NCI-H2196 treated with DMSO at 0.1 percent for 48 hours (cell line): ENCODE data around the gene BATF3.
A peak's percentile ranks its signal among the peaks of the same experiment; 100 is the strongest.
"Not testable (repeated sequence)": the region's sequence is repeated elsewhere in the genome, so short reads cannot be mapped to it uniquely, and the experiment has no call there.

Experiments
- DNase-seq: peaks from one replicate; lab custom pipeline; 2025; ENCODE audit not compliant: unreplicated experiment; lab: John Stamatoyannopoulos, UW

Gene BATF3

GRCh38 chr1:212664409-212665199 is 35.0 kb downstream of the BATF3 start:
- no peak for DNase-seq

DNA sequence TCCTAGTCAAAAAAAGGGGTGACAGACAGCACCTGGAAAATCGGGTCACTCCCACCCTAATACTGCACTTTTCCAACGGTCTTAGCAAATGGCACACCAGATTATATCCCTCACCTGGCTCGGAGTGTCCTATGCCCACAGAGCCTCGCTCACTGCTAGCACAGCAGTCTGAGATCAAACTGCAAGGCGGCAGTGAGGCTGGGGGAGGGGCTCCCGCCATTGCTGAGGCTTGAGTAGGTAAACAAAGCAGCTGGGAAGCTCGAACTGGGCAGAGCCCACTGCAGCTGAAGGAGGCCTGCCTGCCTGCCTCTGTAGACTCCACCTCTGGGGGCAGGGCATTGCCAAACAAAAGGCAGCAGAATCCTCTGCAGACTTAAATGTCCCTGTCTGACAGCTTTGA is 41.4 kb downstream of the BATF3 start:
- not testable (repeated sequence) for DNase-seq

DNA sequence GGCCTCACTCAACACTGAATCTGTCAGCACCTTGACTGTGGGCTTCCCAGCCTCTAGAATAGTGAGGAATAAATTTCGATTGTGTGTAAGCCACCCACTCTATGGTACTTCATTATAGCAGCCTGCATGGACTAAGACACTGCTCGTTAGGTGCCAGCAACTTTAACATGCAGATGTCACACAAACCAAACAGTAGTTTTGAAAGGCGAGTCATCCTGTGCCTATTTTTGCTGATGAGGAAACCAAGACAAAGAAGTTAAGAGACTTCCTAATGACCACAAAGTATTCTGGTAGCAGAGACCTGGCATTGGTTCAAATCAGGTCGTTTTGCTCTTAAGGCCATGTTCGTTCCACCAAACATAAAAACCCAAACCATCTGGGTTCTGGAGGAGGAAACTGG is 42.9 kb downstream of the BATF3 start:
- no peak for DNase-seq

DNA sequence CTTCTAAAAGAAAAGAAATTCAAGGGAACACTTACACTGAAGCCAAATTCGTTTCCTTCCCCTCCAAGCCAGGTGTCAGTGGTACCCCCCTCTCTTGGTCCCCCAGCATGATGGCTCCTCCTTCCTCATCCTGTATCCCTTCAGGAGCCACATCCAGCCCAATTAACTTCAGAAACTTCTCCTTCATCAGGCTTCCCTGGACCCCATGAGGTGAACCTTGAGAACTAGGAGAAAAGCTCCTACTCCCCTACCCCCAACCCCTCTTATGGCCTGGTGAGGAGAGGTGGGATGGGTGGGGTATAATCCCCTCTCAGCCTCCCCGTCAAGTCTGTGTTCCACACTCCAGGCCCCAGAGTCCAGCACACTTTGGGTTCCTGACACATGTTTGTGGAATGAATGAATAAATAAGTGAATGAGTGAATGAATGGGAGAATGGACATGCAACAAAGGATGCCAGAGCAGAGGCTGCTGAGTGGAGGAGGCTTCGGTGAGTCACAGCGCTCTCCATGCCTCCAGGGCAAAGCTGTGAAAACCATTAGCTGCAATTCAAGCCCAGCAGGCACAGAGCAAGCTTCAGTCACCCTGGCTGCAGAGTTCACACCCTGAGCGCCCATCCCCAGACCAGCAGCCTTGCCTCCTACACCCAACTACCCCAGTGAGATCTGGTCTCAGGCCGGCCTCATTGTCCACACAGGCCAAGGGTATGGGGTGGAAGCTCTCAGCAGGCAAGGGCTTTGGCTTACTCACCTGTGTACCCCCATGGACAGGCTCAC is 43.8 kb downstream of the BATF3 start:
- DNase-seq, result no peak

DNA sequence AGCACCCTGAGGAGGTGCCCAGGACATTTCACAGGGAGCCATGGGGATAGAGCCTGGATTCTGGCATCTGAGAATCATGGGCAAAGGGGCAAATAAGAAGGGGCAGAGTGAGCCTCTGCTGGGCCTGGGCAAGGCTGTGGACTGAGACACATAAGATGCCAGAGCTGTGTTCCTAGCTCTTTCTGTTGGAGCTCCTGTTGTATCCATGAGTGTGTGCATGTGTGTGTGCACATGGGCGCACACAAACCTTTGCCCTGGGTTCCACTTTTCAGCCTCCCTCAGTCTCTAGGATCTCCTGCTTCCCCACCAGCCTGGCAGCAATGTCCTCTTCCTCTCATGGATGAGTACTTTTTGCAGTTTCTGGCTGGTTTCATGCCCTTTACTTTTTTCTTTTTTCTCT is 47.0 kb downstream of the BATF3 start:
- DNase-seq, result no peak

- no peak for DNase-seq
These were observed 47.7 kb downstream of the BATF3 start for GRCh38 chr1:212651977-212652376.

DNA sequence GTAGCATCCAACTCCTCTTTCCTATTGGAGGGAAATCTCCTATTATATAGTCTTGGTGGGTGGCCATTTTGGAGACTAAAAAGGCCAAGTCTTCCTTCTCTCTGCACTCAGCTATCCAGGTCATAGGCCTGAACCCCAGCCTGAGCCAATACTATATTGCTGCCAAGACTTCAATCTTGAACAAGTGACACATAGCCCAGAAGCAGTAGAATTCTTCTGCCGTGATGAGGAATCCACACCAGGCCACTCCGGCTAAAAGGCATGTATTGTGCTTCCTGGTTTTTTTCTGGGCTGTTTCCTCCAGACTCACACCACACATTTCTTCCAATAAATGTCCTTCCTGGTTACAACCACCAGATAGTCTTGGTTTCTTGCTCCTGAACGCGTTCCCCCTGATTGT is 48.1 kb downstream of the BATF3 start:
- no peak for DNase-seq

- no peak for DNase-seq
These were observed 49.4 kb downstream of the BATF3 start for GRCh38 chr1:212650228-212650627.

DNA sequence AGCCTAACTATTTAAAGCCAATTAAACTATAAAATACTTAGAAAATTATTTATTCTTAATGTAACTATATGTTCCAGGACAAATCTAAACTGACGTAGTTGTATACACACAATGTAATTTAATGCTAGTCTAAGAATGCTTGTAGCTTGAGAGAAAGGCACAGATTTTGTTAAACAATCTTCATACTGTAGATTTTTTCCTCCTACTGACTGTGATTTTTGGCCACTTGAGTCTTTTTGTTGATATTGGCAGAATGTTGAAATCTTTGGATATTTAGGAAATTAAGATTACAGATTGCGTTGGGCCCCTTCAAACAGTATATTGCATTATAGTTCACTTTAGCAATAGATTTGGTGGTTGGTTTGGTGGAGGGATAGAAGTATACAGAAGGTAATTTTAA is 50.6 kb downstream of the BATF3 start:
- no peak for DNase-seq

DNA sequence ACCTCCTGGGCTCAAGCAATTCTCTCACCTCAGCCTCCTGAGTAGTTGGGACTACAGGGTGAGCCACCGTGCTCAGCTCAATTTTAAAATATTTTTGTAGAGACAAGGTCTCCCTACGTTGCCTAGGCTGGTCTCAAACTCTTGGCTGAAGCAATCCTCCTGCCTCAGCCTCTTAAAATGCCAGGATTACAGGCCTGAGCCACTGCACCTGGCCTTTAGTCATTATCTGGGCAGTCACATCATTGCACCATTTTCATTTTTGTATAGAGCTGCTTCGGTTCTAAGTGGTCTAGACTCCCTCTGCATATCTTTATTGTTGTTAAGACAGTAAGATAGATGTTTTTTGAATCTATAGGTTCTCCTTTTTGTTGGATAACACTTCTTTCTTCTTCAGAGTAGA is 51.2 kb downstream of the BATF3 start:
- DNase-seq, result no peak

- DNase-seq, result no peak
These were observed 52.6 kb downstream of the BATF3 start for GRCh38 chr1:212647004-212647403.

GRCh38 chr1:212646588-212646987 is 53.1 kb downstream of the BATF3 start:
- no peak for DNase-seq

DNA sequence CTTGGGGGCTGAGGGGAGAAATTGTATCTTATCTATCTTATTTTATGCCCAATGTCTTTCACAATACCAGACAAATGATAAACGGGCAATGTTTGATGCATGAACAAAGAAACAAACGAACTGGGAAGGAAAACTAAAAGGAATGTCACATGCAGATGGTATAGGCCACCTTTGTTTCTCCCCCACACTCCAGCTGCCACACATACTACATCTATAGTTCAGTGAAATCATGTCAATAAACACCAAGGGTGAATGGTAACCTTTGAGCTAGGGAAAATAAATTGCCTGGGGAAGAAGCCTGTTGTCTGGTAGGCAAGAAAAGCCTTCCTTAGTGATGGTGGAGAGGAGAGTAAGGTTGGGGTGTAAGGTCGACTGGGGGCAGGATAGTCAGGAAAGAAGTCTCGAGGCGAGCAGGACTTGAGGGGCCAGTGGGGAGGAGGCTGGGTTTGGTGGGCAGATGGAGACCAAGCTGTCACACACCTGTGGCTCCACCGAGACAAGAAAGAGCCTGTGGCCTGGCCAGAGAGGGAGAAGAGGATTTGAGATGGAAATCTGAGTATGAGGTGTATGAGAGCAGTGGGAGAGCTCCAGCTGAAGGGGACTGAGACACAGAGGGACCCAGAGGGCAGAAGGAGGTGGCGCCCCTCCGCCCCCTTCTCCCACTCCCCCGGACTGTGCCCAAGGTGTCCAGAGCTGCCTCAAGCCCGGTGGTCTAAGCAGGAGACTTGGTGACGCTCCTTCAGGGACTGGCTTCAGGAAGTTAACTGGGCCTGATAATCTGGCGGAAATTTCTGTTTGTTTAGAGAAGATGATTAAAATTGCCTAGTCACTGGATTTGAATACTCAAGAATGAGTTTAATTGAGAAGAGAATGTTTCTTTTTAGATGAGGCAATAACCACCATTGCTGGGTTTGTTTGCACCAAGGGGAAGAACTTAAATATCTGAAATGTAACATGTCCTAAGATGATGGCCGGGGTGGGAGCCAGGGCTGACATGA is 53.8 kb downstream of the BATF3 start:
- DNase-seq, result no peak

GRCh38 chr1:212644866-212645545 is 54.6 kb downstream of the BATF3 start:
- DNase-seq, result no peak

- DNase-seq, result peak; percentile 26
These were observed 55.8 kb downstream of the BATF3 start for GRCh38 chr1:212643877-212644276.

- no peak for DNase-seq
These were observed 57.7 kb downstream of the BATF3 start for GRCh38 chr1:212641956-212642355.

DNA sequence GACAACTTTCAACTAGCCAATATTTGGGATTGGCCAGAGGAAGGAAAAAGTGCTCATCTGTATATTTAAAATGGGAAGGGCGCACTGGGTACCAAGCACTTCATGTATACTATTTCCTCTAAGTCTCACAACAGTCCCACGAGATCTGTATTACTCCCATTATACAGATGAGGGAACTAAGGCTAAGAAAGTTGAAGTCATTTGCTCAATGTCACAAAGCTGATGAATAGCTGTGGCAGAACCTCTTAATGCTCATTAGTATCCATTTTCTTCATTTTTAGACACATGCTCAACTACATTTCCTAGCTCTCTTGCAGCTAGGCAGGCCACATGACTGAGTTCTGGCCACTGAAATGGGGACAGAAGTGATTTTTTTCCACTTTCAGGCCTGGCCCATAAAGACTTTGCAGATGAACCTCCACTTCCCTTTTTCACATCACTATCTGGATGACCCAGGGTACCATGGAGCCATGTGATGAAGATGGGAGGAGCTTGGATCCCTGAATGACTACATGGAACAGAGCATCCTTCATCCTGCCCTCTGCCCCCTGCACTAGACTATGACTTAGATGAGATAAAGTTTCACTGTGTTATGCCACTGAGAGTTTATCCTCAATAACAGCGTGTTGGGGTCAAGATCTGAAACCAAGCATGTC is 59.3 kb downstream of the BATF3 start:
- no peak for DNase-seq

GRCh38 chr1:212639524-212639923 is 60.1 kb downstream of the BATF3 start:
- not testable (repeated sequence) for DNase-seq

DNA sequence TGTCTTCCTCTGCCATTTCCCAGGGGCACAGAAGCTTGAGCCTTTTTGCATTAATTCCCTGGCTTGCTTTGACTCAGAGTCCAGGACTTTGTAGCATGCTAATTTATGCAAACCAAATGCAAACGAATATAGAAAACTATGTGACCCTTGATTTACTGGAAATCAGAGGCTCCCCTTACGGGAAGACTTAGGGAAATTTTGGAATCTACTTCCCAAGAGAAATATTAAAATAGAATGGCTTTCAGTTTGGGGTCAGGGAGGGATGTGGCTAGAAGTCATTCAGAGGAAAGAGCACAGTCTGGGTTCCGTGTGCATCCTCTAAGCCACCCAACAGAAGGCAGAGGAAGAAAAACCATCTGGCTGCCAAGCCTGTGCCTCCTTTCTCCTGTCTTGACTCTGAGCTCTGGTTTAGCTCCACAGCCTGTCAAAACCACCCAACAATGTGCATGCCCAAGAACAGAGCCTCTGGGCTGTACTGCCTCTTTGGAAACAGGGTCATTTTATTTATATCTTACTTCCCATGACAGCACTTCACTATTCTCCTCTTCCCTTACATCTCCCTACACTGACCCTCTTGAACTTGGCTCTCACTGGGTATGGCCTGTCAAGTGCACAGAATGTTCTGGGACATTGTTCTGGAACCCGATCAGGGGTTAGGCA is 61.0 kb downstream of the BATF3 start:
- no peak for DNase-seq

DNA sequence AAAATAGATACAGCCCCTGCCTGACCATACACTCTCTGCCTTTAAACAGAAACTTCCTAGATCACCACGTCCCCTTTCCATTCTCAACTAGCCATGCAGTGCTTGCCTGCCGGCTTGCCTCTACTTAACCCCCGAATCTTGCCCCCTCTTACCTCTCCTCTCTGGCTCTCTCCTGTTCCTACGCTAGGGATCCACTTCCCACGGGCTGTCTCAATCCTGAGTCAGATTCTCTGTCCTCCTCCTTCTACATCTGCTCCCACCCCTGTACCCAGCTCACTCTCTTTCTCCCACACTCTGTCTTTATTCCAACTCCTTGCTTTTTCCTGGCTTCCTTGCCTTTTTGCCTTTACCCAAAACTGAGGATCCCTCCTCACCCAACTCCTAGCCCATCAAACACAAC is 61.7 kb downstream of the BATF3 start:
- DNase-seq, result no peak
